Skin of body (tissue), 2 donors: Measurements from ENCODE around the gene ASTN2. TPM values are rescaled to one million over a fixed set of nuclear protein-coding genes. Genes with fewer than 3 reads are reported as not detected.
A peak's percentile ranks its signal among the peaks of the same experiment; 100 is the strongest.

Experiments
- DNase-seq: peaks from one replicate; lab custom pipeline; 2025; lab: John Stamatoyannopoulos, UW
- total RNA-seq: library from RNA; depleted of rRNA; stranded (reverse); fragments of >200 nt; gene quantifications from one replicate; pipeline ENCODE4 v1.2.3, GENCODE V29; 2014

The ASTN2 gene
- total RNA-seq, 1 donor from 2014 or later, result 10.0 TPM

DNA sequence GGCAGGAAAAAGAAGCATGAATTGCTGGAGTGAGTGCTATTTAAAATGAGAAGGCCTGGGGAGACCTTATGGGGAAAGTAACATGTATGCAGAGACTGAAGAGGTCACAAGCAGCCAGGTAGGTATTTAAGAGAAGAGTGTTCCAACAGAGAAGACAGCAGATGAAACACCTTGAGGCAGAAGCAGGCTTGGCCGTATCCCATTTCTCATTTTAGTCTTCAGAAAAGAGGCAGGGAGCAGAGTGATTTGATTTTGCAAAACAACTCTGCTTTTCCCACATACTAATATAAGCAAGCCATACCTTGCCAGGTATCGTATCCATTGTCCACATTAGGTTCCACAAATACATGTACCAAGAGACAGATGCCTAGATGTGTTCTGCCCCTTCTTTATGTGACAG lies 244.3 kb downstream of the ASTN2 start:
- DNase-seq, result no peak

DNA sequence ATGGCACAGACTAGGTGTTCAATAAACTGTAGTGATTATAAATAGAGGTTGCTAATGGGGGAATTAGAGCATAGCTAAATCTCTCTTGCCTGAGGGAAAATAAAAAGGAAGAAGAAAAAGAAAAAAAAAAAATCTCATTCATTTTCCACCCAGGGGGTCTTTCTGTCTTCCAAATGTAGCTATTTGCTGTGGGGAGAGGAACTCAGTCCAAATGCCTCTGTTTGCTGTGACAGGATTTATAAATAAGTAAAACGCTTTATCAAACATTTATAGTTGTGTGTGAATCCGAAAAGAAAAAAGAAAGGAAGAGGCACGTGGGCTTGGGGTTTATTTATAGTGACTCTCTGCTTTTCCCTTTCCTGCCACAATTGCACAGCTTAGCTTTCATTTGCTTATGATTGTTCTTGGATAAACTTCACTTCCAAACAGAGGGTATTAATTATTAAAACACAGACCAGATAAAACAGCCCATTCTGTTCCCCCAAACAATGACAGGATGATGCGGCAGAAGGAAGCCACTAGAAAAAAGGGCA lies 245.7 kb downstream of the ASTN2 start:
- DNase-seq, result peak; percentile 15

DNA sequence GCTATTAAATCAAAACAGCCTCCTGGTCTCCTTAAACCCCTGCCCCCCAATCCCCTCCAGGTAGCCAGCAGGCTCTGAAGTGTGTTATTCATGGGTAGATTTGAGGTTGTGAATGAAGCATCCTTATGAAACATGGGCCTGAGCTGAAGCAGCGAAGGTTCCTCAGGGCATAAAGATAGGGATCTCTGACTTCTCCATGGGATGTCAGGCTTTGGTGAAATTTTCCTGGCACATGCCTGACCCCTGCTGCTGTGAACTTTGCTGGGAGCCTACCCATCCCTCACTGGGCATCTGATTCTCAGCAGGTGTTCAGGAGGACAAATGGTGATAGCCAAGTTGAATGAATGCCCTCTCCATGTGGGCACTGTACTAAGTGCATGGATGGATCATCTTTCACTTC lies 250.3 kb downstream of the ASTN2 start:
- DNase-seq, result no peak

DNA sequence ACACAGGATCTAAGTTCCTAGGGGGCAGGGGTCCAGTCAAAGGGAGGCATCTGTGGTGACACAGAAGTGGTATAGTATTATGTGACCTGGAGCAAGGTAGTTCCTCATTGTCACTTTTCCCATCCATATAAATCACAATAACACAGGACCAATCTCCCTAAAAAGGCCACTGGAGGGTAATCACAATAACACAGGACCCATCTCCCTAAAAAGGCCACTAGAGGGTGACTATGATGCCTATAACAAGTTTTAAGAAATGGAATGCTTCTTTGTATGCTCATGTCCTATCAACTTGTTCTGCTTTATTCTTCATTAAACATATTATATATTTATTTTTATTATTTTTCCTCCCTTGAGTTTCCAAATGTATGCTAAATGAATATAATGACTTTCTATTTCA lies 254.6 kb downstream of the ASTN2 start:
- no peak for DNase-seq

DNA sequence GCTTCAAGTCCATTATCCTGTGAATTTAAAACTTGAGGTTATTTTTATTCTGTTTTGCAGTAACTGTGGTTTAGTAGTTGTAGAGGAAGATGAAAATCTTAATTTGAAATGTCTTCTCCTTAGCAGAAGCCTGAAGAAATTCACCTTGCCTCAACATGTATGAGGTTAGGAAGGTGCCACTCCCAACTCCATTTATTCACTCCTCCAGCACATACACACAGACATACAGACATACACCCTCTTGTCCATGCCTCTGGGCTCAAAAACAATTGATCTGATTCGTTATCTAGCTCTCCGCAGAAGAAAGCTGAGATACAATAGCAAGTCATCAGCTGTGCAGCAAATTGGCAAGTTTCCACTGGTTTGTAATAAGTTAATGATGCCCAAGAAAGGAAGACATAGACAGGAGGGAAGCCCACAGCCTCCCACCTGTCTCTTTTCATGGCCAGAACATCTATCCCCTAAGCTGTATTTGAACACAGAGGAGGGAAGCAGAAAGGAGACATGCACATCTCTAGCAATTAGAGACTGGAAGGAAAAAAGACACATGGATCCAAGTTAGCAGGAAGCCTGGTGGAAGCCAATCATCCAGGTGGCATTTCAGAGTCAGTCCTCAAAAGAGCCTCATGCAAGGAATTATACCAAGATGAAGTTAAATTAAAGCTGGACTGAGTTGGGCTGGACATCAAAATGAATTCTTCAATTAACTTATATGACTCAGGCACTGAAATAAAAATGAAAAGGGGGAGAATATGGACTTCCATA lies 257.9 kb downstream of the ASTN2 start:
- no peak for DNase-seq

DNA sequence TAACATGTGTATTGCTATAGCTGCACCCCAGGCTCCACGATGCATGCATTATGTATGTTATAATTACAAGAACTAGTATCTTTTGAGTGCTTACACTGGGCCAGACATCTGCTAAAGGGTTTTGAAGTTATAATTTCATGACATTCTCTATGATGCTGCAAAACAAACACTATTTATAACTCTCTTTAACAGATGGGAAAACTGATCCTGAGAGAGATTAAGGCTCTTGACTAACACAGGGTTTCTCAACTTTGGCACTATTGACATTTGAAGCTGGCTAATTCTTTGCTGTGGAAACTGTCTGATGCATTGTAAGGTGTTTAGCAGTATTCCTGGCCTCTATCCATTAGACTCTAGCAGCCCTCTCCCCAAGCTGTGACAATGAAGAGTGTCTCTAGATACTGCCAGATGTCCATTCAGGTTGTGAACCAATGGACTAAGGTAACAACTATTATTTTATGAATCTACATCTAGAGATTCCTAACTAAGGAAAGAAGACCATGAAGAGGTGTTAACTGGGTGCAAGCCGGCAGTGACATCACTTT lies 258.6 kb downstream of the ASTN2 start:
- DNase-seq, result no peak

DNA sequence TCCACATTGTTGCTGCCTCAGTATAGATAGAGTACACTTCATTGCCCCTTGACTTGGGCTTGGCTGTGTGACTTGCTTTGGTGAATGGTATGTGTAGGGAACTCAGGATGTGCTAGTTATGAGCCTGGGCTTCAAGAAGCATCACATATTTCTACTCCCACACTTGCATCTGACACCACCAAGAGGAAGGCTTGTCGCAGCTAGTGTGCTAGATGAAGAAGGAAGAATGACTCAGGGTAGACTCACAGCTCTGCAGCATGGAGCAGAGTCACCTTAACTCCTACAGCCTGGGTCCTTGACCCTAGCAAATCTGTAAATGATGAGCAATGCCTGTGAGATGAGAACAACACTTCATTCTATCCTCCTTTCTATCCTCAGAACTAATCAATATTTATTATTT lies 261.8 kb downstream of the ASTN2 start:
- no peak for DNase-seq

DNA sequence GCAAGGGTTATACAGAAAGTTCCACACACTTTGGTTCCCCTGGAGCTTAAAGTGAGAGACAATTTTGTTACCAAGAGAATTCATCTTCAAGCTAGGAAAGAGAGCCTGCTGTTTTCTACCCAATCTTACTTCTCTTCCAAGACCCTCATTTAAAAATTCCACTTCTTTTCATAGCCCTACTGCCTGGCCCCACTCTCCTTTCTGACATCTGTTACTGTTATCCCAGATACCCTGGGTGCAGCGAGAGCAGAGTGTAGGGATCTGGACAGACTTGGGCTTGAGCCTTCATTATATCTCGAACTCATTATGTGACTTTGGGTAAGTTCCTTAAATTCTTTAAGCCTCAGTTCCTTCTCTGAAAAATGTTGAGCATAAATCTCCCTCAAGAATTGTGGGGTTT lies 263.1 kb downstream of the ASTN2 start:
- DNase-seq, result no peak

DNA sequence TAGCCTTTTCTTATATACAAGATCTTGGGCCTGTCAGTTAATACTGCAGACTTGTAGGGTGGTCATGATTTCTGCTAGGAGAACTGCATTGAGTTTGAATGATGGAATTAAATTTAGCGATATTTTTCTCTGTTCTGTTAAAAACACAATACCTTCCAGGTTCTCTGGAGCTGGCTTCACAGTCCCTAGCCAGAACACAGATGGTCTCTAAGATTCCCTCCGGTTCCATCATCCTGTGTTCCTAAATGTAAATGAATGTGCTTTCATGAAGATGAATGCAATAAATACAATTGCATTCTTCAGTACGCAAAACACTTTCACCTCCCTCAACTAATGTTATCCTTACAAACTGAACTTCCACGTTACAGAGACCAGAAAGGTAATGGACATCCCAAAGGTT lies 264.9 kb downstream of the ASTN2 start:
- no peak for DNase-seq

DNA sequence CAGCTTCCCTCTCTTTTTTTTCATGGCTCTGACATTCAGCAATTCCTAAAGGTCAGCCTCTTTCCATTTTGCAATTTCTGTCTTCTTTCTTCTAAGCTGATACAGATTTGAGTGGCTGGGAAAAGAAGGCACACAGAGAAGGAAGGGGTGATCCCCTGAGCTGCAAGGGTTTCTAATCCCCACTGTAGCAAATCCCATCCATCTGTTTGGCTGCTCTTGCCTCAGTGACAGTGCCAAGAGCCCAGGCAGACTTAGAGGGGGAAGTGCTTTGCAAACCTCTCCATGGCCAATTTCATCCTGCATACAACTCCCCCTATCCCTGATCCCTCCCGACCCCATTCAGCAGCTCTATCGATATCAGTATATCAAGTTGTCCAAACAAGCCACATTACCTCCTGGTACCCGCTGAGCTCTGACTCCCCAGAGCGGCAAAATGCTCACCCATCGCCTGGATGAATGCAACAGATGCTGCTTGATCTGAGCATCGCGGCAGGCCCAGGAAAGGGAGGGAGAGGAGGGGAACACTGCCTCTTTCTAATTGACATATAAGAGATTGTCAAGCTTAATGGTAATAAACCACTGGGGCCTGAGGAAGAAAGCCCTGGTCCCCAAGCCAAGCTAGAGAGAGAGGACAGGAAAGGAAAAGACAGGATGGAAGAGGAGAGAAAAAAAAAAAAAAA lies 268.9 kb downstream of the ASTN2 start:
- DNase-seq, result no peak

DNA sequence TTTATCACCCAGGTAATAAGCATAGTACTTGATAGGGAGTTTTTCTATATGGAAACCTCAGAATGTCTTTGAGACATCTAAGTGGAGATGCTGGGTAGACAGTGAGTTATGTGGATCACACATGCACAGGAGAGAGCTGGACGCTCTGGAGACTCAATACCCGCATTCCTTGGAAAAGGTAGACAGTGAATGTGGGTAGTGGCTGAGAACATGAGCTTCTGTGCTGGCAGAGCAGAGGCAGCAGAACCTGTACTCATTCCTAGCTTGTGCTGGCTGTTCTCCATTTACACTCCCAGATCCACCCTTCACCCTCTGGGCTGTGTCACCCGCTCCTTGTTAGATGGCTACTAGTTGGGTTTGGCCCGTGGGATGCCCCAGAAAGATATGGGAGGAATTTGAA lies 269.8 kb downstream of the ASTN2 start:
- no peak for DNase-seq

DNA sequence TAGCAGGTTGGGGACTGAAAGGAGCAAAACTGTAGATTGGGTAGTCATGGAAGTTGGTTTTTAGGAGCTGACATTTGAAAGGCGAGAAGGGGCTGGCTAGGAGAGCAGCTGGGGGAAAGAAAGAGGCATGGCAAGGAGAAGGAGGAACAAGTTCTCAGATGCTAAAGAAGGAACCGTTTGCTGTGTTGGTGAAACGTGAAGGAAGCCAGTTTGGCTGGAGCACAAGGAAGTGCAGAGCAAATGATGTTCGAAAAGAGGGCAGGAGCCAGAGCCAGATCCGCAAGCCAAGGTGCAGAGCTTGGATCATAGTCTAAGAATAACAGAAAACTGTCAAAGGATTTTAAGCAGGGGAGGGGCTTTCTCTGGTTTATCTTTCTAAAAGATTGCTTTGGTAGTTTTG lies 276.6 kb downstream of the ASTN2 start:
- DNase-seq, result no peak

DNA sequence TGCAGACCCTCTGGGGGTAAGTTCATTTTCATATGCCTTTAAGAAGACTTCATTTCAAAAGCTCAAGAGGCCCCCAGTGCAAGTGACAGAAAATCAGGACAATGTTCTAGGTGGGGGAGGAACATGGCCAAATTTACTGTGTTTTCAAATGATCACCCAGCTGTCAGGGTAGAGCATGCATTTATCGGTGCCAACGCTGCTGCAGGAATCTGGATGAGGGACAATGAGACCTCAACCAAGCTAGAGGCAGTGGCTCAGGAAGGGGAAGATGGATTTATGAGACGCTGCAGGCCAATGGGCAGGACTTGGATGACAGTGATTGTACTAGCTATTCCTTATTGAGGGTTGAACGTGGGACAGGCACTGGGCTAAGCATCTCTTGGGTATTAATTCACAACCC lies 278.4 kb downstream of the ASTN2 start:
- no peak for DNase-seq

DNA sequence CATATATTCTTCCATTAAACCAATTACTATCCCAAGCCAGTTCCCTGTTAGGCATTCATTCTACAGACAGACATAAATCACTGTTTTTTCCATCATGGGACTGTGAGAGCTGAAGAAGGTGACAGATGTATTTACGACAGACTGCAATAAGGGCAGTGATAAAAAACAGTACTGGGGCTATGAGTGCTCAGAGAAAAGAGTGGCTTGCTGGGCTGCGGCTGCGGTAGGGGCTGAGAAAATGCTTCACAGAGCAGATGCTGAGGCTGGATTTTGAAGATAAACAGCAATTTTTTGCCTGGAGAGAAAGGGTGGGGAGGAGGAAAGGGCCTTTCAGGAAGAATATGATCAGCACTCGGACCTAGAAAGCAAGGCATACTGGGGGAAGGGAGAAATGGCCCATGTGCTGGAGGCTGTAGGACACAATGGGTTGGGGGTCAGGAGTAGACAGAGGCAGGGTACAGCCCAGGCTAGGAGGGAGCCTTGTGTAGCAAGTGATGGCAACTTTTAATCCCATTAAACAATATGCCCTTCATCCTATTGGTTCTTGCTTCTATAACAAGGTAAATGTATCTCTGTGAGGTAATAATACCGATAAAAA lies 279.3 kb downstream of the ASTN2 start:
- DNase-seq, result no peak

DNA sequence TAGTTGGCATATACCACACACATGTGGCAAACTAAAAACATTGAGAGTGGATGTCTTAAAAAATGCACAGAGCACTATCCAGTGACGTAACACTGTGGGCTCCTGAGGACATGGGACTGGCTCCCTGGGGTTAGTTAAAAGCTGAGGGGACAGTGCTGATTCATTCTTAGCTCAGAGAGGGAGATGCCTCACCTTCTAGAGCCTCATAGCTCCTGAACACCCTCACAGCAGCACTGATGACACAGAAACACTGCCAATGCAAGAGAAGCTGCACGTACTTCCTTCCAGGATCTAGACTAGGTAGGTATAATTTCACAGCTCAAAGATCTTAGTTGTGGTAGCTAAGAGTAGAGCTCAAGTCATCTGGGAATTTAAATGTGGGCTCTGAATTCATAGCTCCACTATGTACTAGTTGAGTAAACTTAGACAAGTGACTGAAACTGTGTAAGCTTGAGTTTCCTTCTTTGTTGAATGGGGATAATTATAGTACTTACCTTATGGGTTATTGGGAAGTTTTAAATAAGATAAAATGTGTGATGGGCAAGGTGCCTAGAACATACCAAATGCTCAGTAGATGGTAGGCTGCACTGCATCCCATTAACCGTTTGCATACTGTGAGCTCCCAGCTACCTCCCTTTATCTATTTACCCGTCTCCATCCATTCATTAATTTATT lies 279.9 kb downstream of the ASTN2 start:
- DNase-seq, result no peak

DNA sequence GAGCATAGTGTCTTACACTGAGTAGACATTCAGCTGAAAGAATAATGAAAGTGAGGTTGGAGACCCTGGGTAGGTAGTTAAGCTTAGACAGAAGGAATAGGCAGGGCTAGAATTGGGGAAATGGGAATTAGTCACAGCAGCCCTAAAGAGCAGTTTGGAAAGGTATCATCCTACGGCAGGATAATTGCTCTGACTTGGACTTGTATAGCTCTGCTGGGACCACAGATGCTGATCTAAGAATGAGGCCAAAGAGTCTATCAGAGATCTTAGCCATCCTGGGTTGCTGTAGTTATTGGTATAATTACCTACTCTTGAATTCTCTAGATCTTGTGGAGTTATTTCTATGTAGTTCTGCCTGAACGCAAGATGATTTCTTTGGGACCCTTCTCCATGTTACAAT lies 288.0 kb downstream of the ASTN2 start:
- DNase-seq, result no peak

DNA sequence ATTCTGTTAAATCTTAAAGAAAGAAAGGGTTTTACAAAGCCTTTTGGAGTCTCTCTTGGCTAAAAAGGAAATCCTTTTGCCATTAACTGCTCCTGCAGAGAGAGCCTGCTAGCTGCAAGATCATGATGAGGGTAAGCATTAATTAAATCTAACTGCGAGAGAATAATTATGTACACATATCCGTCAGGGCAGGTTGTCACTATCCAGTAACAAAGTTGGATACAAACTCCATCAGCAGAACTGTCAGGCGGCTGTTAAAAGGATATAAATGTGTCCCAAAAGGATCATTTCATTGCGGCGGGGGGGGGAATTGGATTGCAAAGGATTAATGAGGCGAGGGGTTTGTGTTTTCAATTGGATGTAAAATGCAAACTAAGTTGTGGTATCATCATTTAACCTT lies 289.3 kb downstream of the ASTN2 start:
- no peak for DNase-seq

DNA sequence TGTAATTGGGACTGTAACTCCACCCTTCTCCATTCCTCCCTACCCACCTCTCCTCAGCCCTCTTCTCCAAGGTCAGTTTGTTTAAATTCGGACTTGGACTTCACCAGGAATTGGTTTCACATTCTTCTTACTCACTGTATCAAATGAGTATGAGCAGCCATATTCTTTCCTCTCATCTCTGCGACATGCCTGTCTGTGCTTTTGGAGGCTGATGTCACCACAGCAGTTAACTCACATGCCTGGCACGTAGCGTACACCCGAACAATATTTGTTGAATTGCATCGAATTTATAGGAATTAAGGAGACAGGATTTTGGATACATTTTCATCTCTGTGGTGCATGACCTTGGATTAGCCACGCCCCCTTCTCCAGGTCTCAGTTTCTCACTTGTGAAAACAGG lies 291.1 kb downstream of the ASTN2 start:
- DNase-seq, result no peak

DNA sequence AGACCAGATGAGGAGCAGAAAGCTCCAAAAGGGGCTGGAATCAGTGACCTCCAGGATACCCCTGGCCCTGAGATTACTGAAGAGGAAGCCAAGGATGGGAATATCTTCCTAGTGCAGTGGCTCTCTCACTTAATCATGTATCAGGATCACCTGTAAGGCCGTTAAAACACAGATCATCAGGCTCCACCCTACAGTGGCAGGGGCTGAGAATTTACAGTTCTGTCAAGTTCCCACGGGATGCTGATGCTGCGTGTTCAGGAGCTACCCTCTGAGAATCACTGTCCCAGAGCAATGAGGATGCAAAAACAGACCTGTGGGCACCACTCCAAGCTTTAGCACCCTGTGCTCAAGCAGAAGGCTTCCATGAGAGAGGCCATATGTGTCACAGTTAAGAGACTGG lies 291.9 kb downstream of the ASTN2 start:
- DNase-seq, result no peak

DNA sequence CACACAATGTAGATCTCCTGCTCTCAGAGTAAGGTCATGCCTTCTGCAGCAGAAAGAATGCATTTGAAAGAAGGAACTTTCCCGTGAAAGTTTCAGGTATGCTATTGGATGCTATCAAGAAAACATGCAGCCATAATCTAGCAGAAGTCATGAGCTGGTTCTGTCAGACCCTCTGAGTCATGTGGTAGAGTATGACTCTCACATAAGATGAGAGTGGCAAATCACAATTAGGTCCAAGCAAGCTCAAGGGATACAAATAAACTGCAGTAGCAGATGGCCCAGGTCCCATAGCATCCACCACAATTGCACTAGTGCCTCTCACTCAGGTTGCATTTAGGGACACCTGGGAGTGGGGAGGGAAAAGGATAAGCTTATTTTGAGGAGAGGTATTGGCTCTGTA lies 292.8 kb downstream of the ASTN2 start:
- DNase-seq, result no peak

DNA sequence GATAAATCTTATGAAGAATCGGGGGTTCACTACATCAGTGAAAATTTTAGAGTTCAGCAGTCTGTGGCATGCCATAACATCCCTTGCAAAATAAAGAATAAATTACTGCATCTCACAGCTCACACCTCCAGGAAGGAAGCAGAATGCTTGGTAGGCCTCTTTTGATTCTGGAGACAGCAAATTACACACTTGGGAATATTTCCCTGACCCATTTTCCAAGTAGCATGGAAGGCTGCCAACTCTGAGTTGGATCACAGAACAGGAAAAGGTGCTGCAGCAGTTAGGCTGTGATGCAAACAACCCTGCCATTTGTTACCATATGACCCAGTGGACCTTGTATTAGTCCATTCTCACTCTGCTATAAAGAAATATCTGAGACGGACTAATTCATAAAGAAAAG lies 293.5 kb downstream of the ASTN2 start:
- no peak for DNase-seq

DNA sequence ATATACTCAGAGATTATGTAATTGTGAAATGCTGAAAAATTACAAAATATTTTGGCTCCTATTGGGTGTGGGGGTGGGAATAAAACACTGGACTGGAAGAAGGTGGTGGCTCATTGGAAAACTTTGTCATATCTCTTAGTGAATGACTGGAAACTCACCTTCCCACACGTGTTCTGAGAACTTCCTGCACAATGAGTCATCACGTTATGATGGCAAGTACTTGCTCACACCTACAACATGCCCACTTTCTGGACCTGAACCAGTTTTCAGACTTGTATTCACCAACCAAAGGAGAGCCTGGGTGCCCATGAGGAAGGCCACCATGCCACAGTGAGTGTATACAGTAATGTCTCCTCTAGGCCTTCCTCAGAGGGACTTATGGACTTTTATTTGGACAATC lies 294.8 kb downstream of the ASTN2 start:
- no peak for DNase-seq
